HEK293T (cell line): ENCODE data around the gene NEK10.

ENCODE experiments used
- CTCF ChIA-PET: fragments of 350-600 bp; formaldehyde crosslinking; extraction: SDS; loops from one replicate; lab custom pipeline; 2021; ENCODE audit warnings: antibody characterized with exemption, inconsistent platforms; lab: Yijun Ruan, JAX
- POLR2A ChIA-PET: fragments of 350-600 bp; formaldehyde crosslinking; extraction: SDS; loops from one replicate; lab custom pipeline; 2020; ENCODE audit warnings: antibody characterized with exemption, inconsistent platforms; lab: Yijun Ruan, JAX
- DNase-seq: peaks from one replicate; pipeline ENCODE4 v3.0.0; 2012; ENCODE audit warnings: mixed read lengths; ENCODE audit errors: extremely low spot score
- ARNT ChIP-seq: fragments of 450-650 bp; IDR thresholded peaks from 2 replicates; pipeline ENCODE4 v1.6.1; 2017; ENCODE audit warnings: mild to moderate bottlenecking
- BHLHE40 ChIP-seq: fragments of 450-650 bp; IDR thresholded peaks from 2 replicates; pipeline ENCODE4 v1.6.1; 2016; ENCODE audit warnings: mild to moderate bottlenecking, moderate library complexity, borderline replicate concordance
- CTBP1 ChIP-seq: fragments of 450-650 bp; IDR thresholded peaks from 2 replicates; pipeline ENCODE4 v1.6.1; 2016; ENCODE audit warnings: borderline replicate concordance
- ELF4 ChIP-seq: fragments of 450-650 bp; IDR thresholded peaks from 2 replicates; pipeline ENCODE4 v1.6.1; 2017; ENCODE audit warnings: antibody characterized with exemption
- FOXA1 ChIP-seq: fragments of 450-650 bp; IDR thresholded peaks from 2 replicates; pipeline ENCODE4 v1.6.1; 2016; ENCODE audit warnings: mild to moderate bottlenecking
- FOXK2 ChIP-seq: fragments of 450-650 bp; IDR thresholded peaks from 2 replicates; pipeline ENCODE4 v1.6.1; 2016; ENCODE audit warnings: mild to moderate bottlenecking
- FOXM1 ChIP-seq: fragments of 450-650 bp; IDR thresholded peaks from 2 replicates; pipeline ENCODE4 v1.6.1; 2017; ENCODE audit warnings: mild to moderate bottlenecking, borderline replicate concordance
- HDGF ChIP-seq: fragments of 450-650 bp; IDR thresholded peaks from 2 replicates; pipeline ENCODE4 v1.6.1; 2017; ENCODE audit warnings: antibody characterized with exemption, borderline replicate concordance
- L3MBTL2 ChIP-seq: fragments of 450-650 bp; conservative IDR thresholded peaks from 2 replicates; pipeline ENCODE4 v1.6.1; 2016; ENCODE audit warnings: mild to moderate bottlenecking
- LEF1 ChIP-seq: fragments of 450-650 bp; IDR thresholded peaks from 2 replicates; pipeline ENCODE4 v1.6.1; 2017; ENCODE audit warnings: mild to moderate bottlenecking, borderline replicate concordance
- NFRKB ChIP-seq: fragments of 450-650 bp; IDR thresholded peaks from 2 replicates; pipeline ENCODE4 v1.6.1; 2016; ENCODE audit warnings: mild to moderate bottlenecking, moderate library complexity
- SP1 ChIP-seq: fragments of 450-650 bp; IDR thresholded peaks from 2 replicates; pipeline ENCODE4 v1.6.1; 2017
- SUZ12 ChIP-seq: fragments of 450-650 bp; IDR thresholded peaks from 2 replicates; pipeline ENCODE4 v1.6.1; 2016; ENCODE audit warnings: mild to moderate bottlenecking
- TARDBP ChIP-seq: fragments of 450-650 bp; IDR thresholded peaks from 2 replicates; pipeline ENCODE4 v1.6.1; 2016
- ZNF384 ChIP-seq: fragments of 450-650 bp; IDR thresholded peaks from 2 replicates; pipeline ENCODE4 v1.6.1; 2016
- TF ChIP-seq, protein P1 (sequence below): fragments of 450-650 bp; IDR thresholded peaks from 2 replicates; pipeline ENCODE4 v1.6.1; 2016

NEK10 gene

DNA sequence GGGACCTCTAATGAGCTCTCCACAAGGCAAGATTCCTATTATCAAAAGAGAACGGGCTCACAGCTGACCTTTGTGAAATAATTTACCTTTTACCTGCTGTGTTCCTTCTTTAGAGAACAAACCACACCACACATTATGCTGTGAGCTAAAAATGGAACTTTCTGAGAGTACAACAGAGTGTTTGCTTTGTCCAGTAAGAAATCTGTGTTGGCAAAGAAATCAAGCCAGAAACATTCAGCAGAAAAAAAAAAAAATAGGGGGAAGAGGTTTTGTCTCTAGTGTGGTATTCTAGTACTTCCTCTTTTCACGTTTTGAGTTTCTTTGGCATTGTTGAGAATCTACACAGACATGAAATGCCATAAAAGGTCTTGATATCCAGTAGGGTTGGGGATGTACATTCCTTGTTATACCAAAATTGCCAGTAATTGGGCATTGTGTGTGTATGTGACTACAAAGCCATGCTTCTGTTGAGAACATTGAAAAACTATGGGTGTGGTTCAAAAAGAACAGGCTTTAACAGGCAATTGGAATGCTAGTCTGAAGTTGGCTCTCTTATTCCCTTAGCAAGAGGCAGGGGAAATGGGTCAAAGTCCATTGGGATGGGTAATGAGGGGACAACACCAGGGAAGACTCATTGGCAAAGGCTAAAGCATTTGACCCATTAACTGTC, 273.5 kb downstream of the NEK10 start:
- DNase-seq: no peak
- ChIA-PET POLR2A (no interaction called here), CTCF (no interaction called here)
- no peak for TF ChIP-seq CTBP1

DNA sequence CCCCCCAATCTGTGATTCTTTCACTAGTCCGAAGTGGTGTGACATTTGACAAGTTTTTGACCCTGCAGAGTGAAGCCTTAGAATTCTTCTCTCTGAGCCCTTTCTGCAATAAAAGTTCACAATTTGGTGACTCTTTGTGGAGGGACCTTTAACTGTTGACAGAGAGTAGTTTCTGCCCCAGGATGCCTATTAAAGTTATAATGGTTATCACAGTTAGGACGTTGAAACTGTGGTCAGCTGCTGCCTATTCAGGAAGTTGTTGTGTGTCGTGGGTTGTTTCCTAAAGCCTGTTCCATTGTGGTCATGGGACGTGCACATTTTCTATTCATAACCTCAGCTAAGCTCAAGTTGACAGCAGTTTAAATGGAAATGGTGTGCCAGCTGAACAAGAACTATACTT, 274.5 kb downstream of the NEK10 start:
- ChIA-PET POLR2A (no interaction called here), CTCF (no interaction called here)
- DNase-seq: no peak
- no peak for TF ChIP-seq ZNF384
- no peak for TF ChIP-seq ARNT
- TF ChIP-seq FOXM1: no peak
- TF ChIP-seq BHLHE40: no peak
- TF ChIP-seq FOXK2: no peak
- no peak for TF ChIP-seq SUZ12
- TF ChIP-seq NFRKB: no peak
- no peak for TF ChIP-seq SP1
- no peak for TF ChIP-seq TARDBP
- no peak for TF ChIP-seq LEF1
- TF ChIP-seq, protein P1, sequence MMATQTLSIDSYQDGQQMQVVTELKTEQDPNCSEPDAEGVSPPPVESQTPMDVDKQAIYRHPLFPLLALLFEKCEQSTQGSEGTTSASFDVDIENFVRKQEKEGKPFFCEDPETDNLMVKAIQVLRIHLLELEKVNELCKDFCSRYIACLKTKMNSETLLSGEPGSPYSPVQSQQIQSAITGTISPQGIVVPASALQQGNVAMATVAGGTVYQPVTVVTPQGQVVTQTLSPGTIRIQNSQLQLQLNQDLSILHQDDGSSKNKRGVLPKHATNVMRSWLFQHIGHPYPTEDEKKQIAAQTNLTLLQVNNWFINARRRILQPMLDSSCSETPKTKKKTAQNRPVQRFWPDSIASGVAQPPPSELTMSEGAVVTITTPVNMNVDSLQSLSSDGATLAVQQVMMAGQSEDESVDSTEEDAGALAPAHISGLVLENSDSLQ: no peak

GRCh38 chr3:27093771-27094170, 275.4 kb downstream of the NEK10 start:
- CTCF ChIA-PET: no interaction called here
- DNase-seq: no peak

DNA sequence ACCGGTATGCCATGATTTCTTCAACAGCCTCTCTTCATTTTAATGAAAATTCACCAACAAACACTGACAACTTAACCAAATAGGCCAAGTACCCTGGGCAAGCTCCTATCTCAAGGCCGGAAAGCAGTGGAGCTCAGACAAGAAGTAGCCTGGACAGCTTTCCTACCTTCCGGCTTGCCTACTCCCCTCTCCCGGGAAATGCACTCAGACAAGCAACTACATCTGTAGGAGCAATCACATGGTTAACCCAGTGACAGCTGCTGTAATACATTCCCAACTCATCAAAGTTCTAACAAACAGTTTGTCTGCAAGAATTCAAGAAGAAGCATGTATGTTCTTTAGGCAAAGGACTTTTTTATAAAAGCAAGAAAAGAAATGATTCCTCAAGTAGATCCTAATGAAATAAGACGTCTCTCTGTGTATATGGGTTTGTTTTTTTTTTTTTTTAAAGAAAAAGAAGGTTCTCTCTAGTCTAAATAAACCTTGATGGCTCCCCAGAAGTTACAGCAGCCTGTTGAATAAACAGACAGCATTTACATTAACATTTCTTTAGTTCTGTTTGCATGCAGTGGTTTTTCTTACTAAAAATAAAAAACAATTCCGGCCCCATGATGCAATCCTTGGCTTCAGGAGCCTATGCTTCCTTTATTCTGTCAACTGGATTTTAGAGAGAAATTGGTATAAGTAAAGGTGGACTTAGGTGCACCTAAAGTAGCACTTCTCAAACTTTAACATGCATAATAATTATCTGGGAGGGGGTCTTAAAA, 278.7 kb downstream of the NEK10 start:
- DNase-seq: no peak
- ChIA-PET CTCF (no interaction called here), POLR2A (no interaction called here)
- no peak for TF ChIP-seq CTBP1
- no peak for TF ChIP-seq BHLHE40
- TF ChIP-seq NFRKB: no peak
- TF ChIP-seq SP1: no peak
- no peak for TF ChIP-seq SUZ12
- TF ChIP-seq FOXK2: no peak
- TF ChIP-seq L3MBTL2: no peak
- TF ChIP-seq FOXM1: no peak
- TF ChIP-seq HDGF: no peak

More at GRCh38 chr3:27093771-27094170, 275.4 kb downstream of the NEK10 start:
- TF ChIP-seq LEF1: no peak
- TF ChIP-seq FOXK2: no peak
- no peak for TF ChIP-seq SP1
- TF ChIP-seq, protein P1: no peak
- TF ChIP-seq FOXA1: no peak
- TF ChIP-seq SUZ12: no peak
- TF ChIP-seq FOXM1: no peak
- TF ChIP-seq ZNF384: no peak
- TF ChIP-seq TARDBP: no peak
- no peak for TF ChIP-seq BHLHE40
- TF ChIP-seq NFRKB: no peak
- POLR2A ChIA-PET: no interaction called here

- CTCF ChIA-PET: interaction anchor here (0.6 kb wide), 1 partner anchor 105 kb away, joined by 3 read pairs; no protein-coding TSS in a partner anchor
- no peak for DNase-seq
- no peak for TF ChIP-seq HDGF
- no peak for TF ChIP-seq FOXA1
- no peak for TF ChIP-seq NFRKB
- TF ChIP-seq LEF1: no peak
- no peak for TF ChIP-seq FOXM1
- TF ChIP-seq ELF4: no peak
- no peak for TF ChIP-seq ZNF384
- TF ChIP-seq SP1: no peak
- no peak for TF ChIP-seq TARDBP
- TF ChIP-seq, protein P1: no peak
- no peak for TF ChIP-seq FOXK2
- POLR2A ChIA-PET: no interaction called here
These were observed 279.5 kb downstream of the NEK10 start for GRCh38 chr3:27089645-27090044.

- no peak for TF ChIP-seq HDGF
- TF ChIP-seq SUZ12: no peak
- no peak for TF ChIP-seq TARDBP
- TF ChIP-seq L3MBTL2: no peak
- TF ChIP-seq LEF1: no peak
- no peak for TF ChIP-seq ARNT
- TF ChIP-seq FOXK2: no peak
- TF ChIP-seq, protein P1: no peak
- ChIA-PET CTCF (interaction anchor here (0.6 kb wide), 1 partner anchor 104 kb away, joined by 3 read pairs; no protein-coding TSS in a partner anchor), POLR2A (no interaction called here)
- no peak for DNase-seq
These were observed 280.1 kb downstream of the NEK10 start for GRCh38 chr3:27089068-27089467.
